Lung (tissue), 12 donors: ENCODE measurements around the gene MAGEL2. TPM values are rescaled to one million over a fixed set of nuclear protein-coding genes. Genes with fewer than 3 reads are reported as not detected.

ENCODE experiments used
- ATAC-seq: fragments of 200-7000 bp; cut with Tn5 transposase; one replicate; pipeline ENCODE4 v1.9.1; 2020; ENCODE audit warnings: moderate number of reproducible peaks; ENCODE audit not compliant: insufficient read depth, low FRiP score
- DNase-seq, 3 donors: peaks; one replicate each; pipeline ENCODE4 v3.0.0-alpha.2; 2013 to 2017
- H3K27ac ChIP-seq, 2 donors: one replicate each; pipeline ENCODE4 v1.5.1; 2013; ENCODE audit warnings: mild to moderate bottlenecking in 2 of 2, moderate library complexity in 2 of 2, control low read depth in 1 of 2, inconsistent platforms in 1 of 2, low read depth in 1 of 2, low read length in 1 of 2
- H3K27me3 ChIP-seq, 3 donors: one replicate each; pipeline ENCODE4 v1.5.1; 2013; ENCODE audit warnings: low read length in 2 of 3; ENCODE audit not compliant: control insufficient read depth in 3 of 3, insufficient read depth in 3 of 3
- H3K36me3 ChIP-seq, 4 donors: one replicate each; pipeline ENCODE4 v1.5.1; 2013; ENCODE audit warnings: low read length in 4 of 4, mild to moderate bottlenecking in 1 of 4, moderate library complexity in 1 of 4; ENCODE audit not compliant: control insufficient read depth in 4 of 4, insufficient read depth in 4 of 4
- H3K4me1 ChIP-seq, 5 donors: one replicate each; pipeline ENCODE4 v1.5.1; 2013; ENCODE audit warnings: low read length in 5 of 5, mild to moderate bottlenecking in 2 of 5, moderate library complexity in 1 of 5; ENCODE audit not compliant: control insufficient read depth in 5 of 5, insufficient read depth in 5 of 5
- H3K4me3 ChIP-seq: one replicate; pipeline ENCODE4 v1.5.1; 2013; ENCODE audit warnings: mild to moderate bottlenecking, control low read depth, moderate library complexity
- H3K9ac ChIP-seq, 2 donors: one replicate each; pipeline ENCODE4 v1.5.1; 2013; ENCODE audit warnings: low read length in 2 of 2, control low read depth in 1 of 2; ENCODE audit not compliant: insufficient read depth in 1 of 2
- H3K9me3 ChIP-seq, 4 donors: one replicate each; pipeline ENCODE4 v1.5.1; 2013; ENCODE audit warnings: low read length in 3 of 4, mild to moderate bottlenecking in 1 of 4, moderate library complexity in 1 of 4; ENCODE audit not compliant: control insufficient read depth in 4 of 4, insufficient read depth in 3 of 4
- CTCF ChIP-seq: IDR thresholded peaks from 2 replicates; pipeline ENCODE4 v1.5.1; 2012; ENCODE audit warnings: mild to moderate bottlenecking; ENCODE audit errors: control extremely low read depth, extremely low read depth
- WGBS, 2 donors: extraction: QIAGEN DNeasy Blood & Tissue Kit; methylation state at CpG; one replicate each; pipeline ENCODE4 v1.1.7; 2013; 5-methylcytosine and 5-hydroxymethylcytosine counted together
- polyA plus RNA-seq, 2 donors: library from polyadenylated mRNA; stranded (reverse); fragments of 200-250 nt; gene quantifications; one replicate each; pipeline ENCODE4 v1.2.1, GENCODE V29; 2013
- total RNA-seq, 2 donors: library from RNA; depleted of rRNA in 1 of 2; stranded (reverse); fragments of >200 nt in 1 of 2; gene quantifications; one replicate each; pipeline ENCODE4 v1.2.1, GENCODE V29; 2014 to 2021
- donor health status: control.
- donor health status: control.
- donor health status: Bipolar disorder and iron deficiency.
- donor health status: healthy.
- donor health status: DM: yes; HTN: yes; CAD: no.

The MAGEL2 gene
- total and polyA plus RNA-seq, 4 donors: 0.02 to 2.8 (median 0.12) TPM

GRCh38 chr15:23596736-23597135 is 50.9 kb downstream of the MAGEL2 start:
- ATAC-seq (no peak), DNase-seq (no peak)
- WGBS, 2 donors: 77 to 82% methylated on average over 5 of the region's 5 CpGs
- Histone ChIP-seq H3K36me3 (no peaks in the 10 kb centered on the region), H3K4me3 (no peak overlapping the region), H3K9ac (no peak overlapping the region), H3K27ac (no peak overlapping the region), H3K9me3 (no peaks in the 10 kb centered on the region), H3K27me3 (no peaks in the 10 kb centered on the region), H3K4me1 (no peaks in the 10 kb centered on the region)
- no peak for TF ChIP-seq CTCF

- Histone ChIP-seq H3K36me3 (no peaks in the 10 kb centered on the region), H3K4me1 (no peaks in the 10 kb centered on the region), H3K9me3 (no peaks in the 10 kb centered on the region), H3K27ac (no peak overlapping the region), H3K4me3 (no peak overlapping the region), H3K9ac (no peak overlapping the region), H3K27me3 (no peaks in the 10 kb centered on the region)
- no peak for ATAC-seq
- WGBS, 2 donors: 60 to 66% methylated on average over 2 of the region's 2 CpGs
- TF ChIP-seq CTCF: no peak
- no peak for DNase-seq
Observed at GRCh38 chr15:23595368-23595767, 52.3 kb downstream of the MAGEL2 start.

GRCh38 chr15:23594252-23594770 is 53.4 kb downstream of the MAGEL2 start:
- 77 to 78% methylated on average over 7 of the region's 7 CpGs for WGBS, 2 donors
- no peak for ATAC-seq
- H3K27me3 ChIP-seq: no peaks in the 10 kb centered on the region

More at GRCh38 chr15:23594252-23594770, 53.4 kb downstream of the MAGEL2 start:
- TF ChIP-seq CTCF: no peak
- Histone ChIP-seq H3K36me3 (no peaks in the 10 kb centered on the region), H3K27ac (no peak overlapping the region), H3K9ac (no peak overlapping the region), H3K9me3 (no peaks in the 10 kb centered on the region), H3K4me1 (no peaks in the 10 kb centered on the region), H3K4me3 (no peak overlapping the region)
- no peak for DNase-seq

Other genes starting within 250 kb of the MAGEL2 start
- not detected for gene GOLGA6L2, start 200.6 kb downstream of the MAGEL2 start, total RNA-seq
- gene GOLGA6L2, start 200.6 kb downstream of the MAGEL2 start, polyA plus RNA-seq: not detected
- gene MKRN3, start 82.2 kb downstream of the MAGEL2 start, total RNA-seq: not detected
- under 1 TPM; 0.30 to 0.40 TPM for gene MKRN3, start 82.2 kb downstream of the MAGEL2 start, polyA plus RNA-seq
- gene NDN, start 39.4 kb upstream of the MAGEL2 start, total RNA-seq: 100 to 1,000 TPM in 1 of 2 donors, 10 to 100 TPM in 1; 35.4 to 107 TPM
- 10 to 100 TPM; 24.5 to 31.1 TPM for gene NDN, start 39.4 kb upstream of the MAGEL2 start, polyA plus RNA-seq